Astrocyte of the spinal cord (primary cell): ENCODE results near the gene MCM5.

ENCODE experiments used
- DNase-seq: peaks from one replicate; pipeline ENCODE4 v3.0.0; 2011; ENCODE audit warnings: low read depth, low spot score
- H3K4me3 ChIP-seq: 2 replicates; pipeline ENCODE4 v1.5.1; 2011; ENCODE audit warnings: low read depth, mild to moderate bottlenecking, low read length, moderate library complexity
- CTCF ChIP-seq: IDR thresholded peaks from 2 replicates; pipeline ENCODE4 v1.5.1; 2012; ENCODE audit warnings: low read depth, mild to moderate bottlenecking, low read length, inconsistent platforms
- in situ Hi-C: cut with HindIII; loops from 2 replicates; pipeline ENCODE4 v1.10.0; 2017; ENCODE audit warnings: low sequenced_read_pairs

MCM5 gene

GRCh38 chr22:35441489-35442100 is 41.7 kb downstream of the MCM5 start:
- TF ChIP-seq CTCF: no peak
- DNase-seq: no peak
- in situ Hi-C loops: no loop called here
- no peak overlapping the region for H3K4me3 ChIP-seq

GRCh38 chr22:35442471-35442870 is 42.5 kb downstream of the MCM5 start:
- no peak for TF ChIP-seq CTCF
- in situ Hi-C loops: no loop called here
- no peak overlapping the region for H3K4me3 ChIP-seq
- no peak for DNase-seq

- no peak for DNase-seq
- no peak overlapping the region for H3K4me3 ChIP-seq
- in situ Hi-C loops: no loop called here
- no peak for TF ChIP-seq CTCF
Observed at GRCh38 chr22:35443338-35443737, 43.4 kb downstream of the MCM5 start.

DNA sequence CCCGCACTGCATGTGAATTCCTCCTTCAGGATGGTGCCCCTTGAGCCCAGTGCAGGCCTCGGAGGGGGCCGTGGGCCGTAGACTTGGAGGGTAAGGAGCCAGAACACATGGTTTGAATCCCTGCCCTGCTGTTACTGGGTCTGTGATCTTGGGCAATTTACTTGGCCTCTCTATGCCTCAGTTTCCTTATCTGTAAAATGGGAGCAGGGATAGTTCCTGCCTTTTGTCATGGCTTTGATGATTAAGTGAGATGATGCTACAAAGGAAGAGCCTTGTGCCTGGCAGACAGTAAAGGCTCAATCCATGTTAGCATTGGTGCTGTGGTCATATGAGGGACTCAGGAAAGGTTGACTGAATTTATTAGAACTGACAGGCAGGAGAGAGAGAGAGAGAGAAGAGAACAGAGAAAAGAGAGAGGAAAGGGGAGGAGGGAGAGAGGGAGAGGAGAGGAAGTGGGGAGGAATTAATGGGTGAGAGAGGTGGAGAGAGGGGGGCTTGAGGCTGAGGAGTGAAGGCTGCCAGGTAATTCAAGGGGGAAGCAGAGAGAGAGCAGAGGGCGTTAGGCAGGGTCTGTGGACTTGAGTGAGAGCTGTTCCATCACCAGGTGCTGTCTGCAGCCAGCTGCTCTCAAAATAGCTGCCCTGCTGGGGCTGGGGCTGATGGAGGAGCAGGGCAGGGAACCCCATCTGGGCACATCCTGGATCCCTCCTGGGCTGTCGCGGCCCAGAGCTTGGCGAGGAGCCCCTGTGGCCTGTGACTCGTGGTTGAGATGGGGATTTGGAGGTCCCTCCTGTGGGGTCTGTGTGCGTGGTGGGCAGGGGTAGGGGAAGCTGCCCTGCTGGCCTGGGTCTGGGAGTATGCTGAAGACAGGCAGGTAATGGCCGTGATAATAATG is 44.1 kb downstream of the MCM5 start:
- no peak for TF ChIP-seq CTCF
- no peak overlapping the region for H3K4me3 ChIP-seq
- DNase-seq: no peak
- in situ Hi-C loops: no loop called here

DNA sequence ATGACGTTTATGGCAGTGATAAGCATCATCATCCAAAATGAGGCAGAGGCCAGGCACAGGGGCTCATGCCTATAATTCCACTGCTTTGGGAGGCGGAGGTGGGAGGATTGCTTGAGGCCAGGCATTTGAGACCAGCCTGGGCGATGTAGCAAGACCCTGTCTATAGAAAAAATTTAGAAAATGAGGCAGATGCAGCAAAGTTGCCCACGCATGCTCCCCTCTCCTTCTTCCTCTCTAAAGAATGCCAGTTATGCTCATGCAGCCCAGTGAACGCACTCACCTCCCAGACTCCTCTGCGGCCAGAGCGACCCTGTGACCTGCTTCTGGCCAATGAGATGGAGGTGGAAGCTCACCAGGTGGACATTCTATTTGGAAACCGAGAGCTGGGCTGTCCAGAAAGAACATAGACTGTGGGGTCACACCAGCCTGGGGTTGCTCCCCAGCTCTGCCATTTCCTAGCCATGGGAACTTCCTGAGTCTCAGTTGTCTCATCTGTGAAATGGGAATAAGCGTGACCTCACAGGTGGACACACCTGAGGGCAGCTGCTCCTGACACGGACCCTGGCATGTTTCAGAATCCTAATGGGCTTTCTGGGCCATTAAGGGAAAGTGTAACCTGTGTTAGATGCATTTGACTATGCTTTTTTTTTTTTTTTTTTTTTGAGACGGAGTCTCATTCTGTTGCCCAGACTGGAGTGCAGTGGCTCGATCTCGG is 44.9 kb downstream of the MCM5 start:
- no peak for DNase-seq
- in situ Hi-C loops: no loop called here
- TF ChIP-seq CTCF: no peak
- no peak overlapping the region for H3K4me3 ChIP-seq

DNA sequence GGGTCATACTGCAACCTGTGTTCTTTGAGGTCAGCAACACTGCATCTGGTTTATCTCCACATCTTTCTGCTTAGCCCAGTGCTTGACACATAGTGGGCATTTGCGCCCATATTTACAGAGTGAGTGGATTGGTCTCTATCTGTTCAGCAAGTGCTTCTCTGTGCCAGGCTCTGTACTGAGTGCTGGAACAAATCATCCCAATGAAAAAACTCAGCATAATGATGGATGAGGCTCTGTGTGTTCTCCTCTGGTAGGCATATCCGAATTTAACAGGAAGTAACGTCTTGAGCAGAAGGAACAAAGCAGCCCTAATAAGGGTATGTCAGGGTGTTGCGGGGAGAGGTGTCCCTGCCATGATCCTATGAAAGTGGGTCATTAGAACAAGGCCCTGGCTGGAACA is 46.0 kb downstream of the MCM5 start:
- in situ Hi-C loops: no loop called here
- DNase-seq: no peak
- no peak overlapping the region for H3K4me3 ChIP-seq
- no peak for TF ChIP-seq CTCF
